GM23248 (cell line): Measurements from ENCODE around the gene NLGN4X. TPM values are rescaled to one million over a fixed set of nuclear protein-coding genes. Genes with fewer than 3 reads are reported as not detected.
"Not testable (repeated sequence)": the region's sequence is repeated elsewhere in the genome, so short reads cannot be mapped to it uniquely, and the experiment has no call there.

Experiments
- DNase-seq: peaks from one replicate; pipeline ENCODE4 v3.0.0-alpha.2; 2015
- H2AFZ ChIP-seq: fragments of 200-600 bp; sonication (generic); 2 replicates; pipeline ENCODE4 v1.6.1; 2016; ENCODE audit warnings: antibody characterized with exemption
- H3F3A ChIP-seq: fragments of 200-600 bp; sonication (generic); 2 replicates; pipeline ENCODE4 v1.6.1; 2016; ENCODE audit warnings: mild to moderate bottlenecking, antibody characterized with exemption, mixed run types; ENCODE audit not compliant: insufficient read depth
- H3K27ac ChIP-seq: fragments of 200-600 bp; sonication (generic); 2 replicates; pipeline ENCODE4 v1.5.1; 2016; ENCODE audit warnings: mild to moderate bottlenecking
- H3K27me3 ChIP-seq: fragments of 200-600 bp; sonication (generic); replicated peaks from 2 replicates; pipeline ENCODE4 v1.6.1; 2016; ENCODE audit warnings: mild to moderate bottlenecking; ENCODE audit not compliant: insufficient read depth
- H3K36me3 ChIP-seq: fragments of 200-600 bp; sonication (generic); 2 replicates; pipeline ENCODE4 v1.6.1; 2016; ENCODE audit warnings: low read depth, mild to moderate bottlenecking
- H3K4me1 ChIP-seq: fragments of 200-600 bp; sonication (generic); 2 replicates; pipeline ENCODE4 v1.6.1; 2016; ENCODE audit warnings: mild to moderate bottlenecking; ENCODE audit not compliant: insufficient read depth
- H3K4me2 ChIP-seq: fragments of 200-600 bp; sonication (generic); one replicate; pipeline ENCODE4 v1.6.1; 2016; ENCODE audit warnings: mild to moderate bottlenecking; ENCODE audit not compliant: unreplicated experiment
- H3K4me3 ChIP-seq: fragments of 200-600 bp; sonication (generic); 2 replicates; pipeline ENCODE4 v1.5.1; 2016; ENCODE audit warnings: mild to moderate bottlenecking
- H3K79me2 ChIP-seq: fragments of 200-600 bp; sonication (generic); 2 replicates; pipeline ENCODE4 v1.6.1; 2016; ENCODE audit warnings: mild to moderate bottlenecking; ENCODE audit not compliant: insufficient read depth
- H3K9ac ChIP-seq: fragments of 200-600 bp; sonication (generic); 2 replicates; pipeline ENCODE4 v1.6.1; 2016; ENCODE audit warnings: mild to moderate bottlenecking
- H3K9me2 ChIP-seq: fragments of 200-600 bp; sonication (generic); 2 replicates; pipeline ENCODE4 v1.6.1; 2016; ENCODE audit warnings: mixed run types, mild to moderate bottlenecking, moderate library complexity; ENCODE audit not compliant: insufficient read depth
- H3K9me3 ChIP-seq: fragments of 200-600 bp; sonication (generic); one replicate; pipeline ENCODE4 v1.6.1; 2017; ENCODE audit warnings: low read depth
- H4K20me1 ChIP-seq: fragments of 200-600 bp; sonication (generic); 2 replicates; pipeline ENCODE4 v1.6.0; 2016; ENCODE audit not compliant: insufficient read depth
- EZH2 ChIP-seq: fragments of 200-600 bp; sonication (generic); IDR thresholded peaks from 2 replicates; pipeline ENCODE4 v1.6.1; 2018; ENCODE audit warnings: antibody characterized with exemption, mild to moderate bottlenecking; ENCODE audit not compliant: insufficient read depth, poor library complexity, severe bottlenecking
- EZH2phosphoT487 ChIP-seq: fragments of 200-600 bp; sonication (generic); IDR thresholded peaks from 2 replicates; pipeline ENCODE4 v1.6.1; 2018; ENCODE audit warnings: antibody characterized with exemption, moderate library complexity, mild to moderate bottlenecking, low read depth; ENCODE audit not compliant: insufficient read depth
- WGBS, 2 experiments: methylation state at CpG; one replicate each; pipeline ENCODE4 v1.1.6; 2015 to 2017; ENCODE audit warnings: low lambda C conversion rate in 2 of 2, low coverage in 1 of 2; ENCODE audit errors: missing lambda C conversion rate in 2 of 2; 5-methylcytosine and 5-hydroxymethylcytosine counted together
- in situ Hi-C: fragments of 300-500 bp; cut with MboI; formaldehyde crosslinking; loops from 2 replicates; pipeline ENCODE4 v1.15.0; 2020
- polyA plus RNA-seq: library from polyadenylated mRNA; unstranded; fragments of >200 nt; fragmentation: Nextera tagmentation; extraction: Ambion mirVana; gene quantifications from 2 replicates; pipeline ENCODE4 v1.2.1, GENCODE V29; 2016
- total RNA-seq: library from RNA; depleted of rRNA; stranded (reverse); fragments of >200 nt; shearing (Covaris generic); gene quantifications from 2 replicates; pipeline ENCODE4 v1.2.3, GENCODE V29; 2014

The NLGN4X gene
- total and polyA plus RNA-seq, 2 experiments from 2014 or later: not detected

DNA sequence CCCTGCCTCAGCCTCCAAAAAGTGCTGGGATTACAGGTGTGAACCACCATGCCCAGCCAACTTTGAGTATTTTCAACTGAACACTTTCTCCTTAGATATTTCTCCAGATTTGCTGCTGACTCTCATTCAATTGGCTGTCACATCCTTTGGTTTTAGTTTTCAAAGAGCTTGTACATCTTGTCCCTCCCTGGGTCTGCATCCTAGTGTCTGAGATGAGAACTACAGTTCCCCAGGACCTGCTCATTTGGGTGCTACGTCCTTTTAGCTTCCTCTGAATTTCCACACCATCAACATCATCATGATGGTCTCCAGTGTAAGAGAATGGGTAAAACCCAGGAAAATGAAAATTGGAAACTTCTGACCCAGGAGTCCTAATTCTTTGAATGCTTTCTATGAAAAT, 312.9 kb downstream of the NLGN4X start:
- no peak overlapping the region for H3K4me2 ChIP-seq
- in situ Hi-C loops: no loop called here
- H3K4me1 ChIP-seq: no peaks in the 10 kb centered on the region
- no peak for DNase-seq
- no peaks in the 10 kb centered on the region for H3F3A ChIP-seq
- H3K27me3 ChIP-seq: no peaks in the 10 kb centered on the region
- no peak overlapping the region for H3K27ac ChIP-seq
- H3K9me2 ChIP-seq: no peaks in the 10 kb centered on the region
- H3K9me3 ChIP-seq: no peaks in the 10 kb centered on the region
- H2AFZ ChIP-seq: no peak overlapping the region
- 0% methylated on average over 1 of the region's 1 CpG for WGBS, 2 experiments
- TF ChIP-seq EZH2 (no peak), EZH2phosphoT487 (no peak)
- no peak overlapping the region for H3K9ac ChIP-seq
- H3K79me2 ChIP-seq: no peaks in the 10 kb centered on the region
- H4K20me1 ChIP-seq: no peaks in the 10 kb centered on the region
- no peaks in the 10 kb centered on the region for H3K36me3 ChIP-seq
- no peak overlapping the region for H3K4me3 ChIP-seq

DNA sequence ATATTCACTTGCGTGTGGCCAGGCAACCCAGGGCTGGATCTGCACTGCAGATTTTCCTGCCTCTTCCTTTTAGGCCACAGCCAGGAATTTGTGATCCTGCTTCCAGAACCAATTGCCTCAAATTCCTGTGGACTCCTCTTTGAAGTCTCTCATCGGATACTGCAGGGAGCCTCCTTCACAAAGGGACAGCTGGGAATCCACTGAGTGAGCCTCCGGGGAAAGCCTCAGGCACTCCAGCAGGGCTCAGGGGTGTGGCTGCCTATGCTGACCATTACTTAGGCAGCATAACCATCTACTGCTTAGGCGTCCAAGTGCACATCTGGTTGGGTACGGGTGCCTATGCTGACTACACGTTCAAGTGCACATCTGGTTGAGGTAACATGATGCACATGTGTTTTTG, 321.5 kb downstream of the NLGN4X start:
- H3K79me2 ChIP-seq: no peaks in the 10 kb centered on the region
- H3K9me3 ChIP-seq: no peaks in the 10 kb centered on the region
- TF ChIP-seq EZH2 (no peak), EZH2phosphoT487 (no peak)
- H3K4me1 ChIP-seq: no peaks in the 10 kb centered on the region
- 12 to 13% methylated on average over 5 of the region's 6 CpGs for WGBS, 2 experiments
- in situ Hi-C loops: no loop called here
- H3K27me3 ChIP-seq: no peaks in the 10 kb centered on the region
- H2AFZ ChIP-seq: no peak overlapping the region
- no peaks in the 10 kb centered on the region for H3F3A ChIP-seq
- no peak overlapping the region for H3K4me3 ChIP-seq
- H4K20me1 ChIP-seq: no peaks in the 10 kb centered on the region
- no peaks in the 10 kb centered on the region for H3K36me3 ChIP-seq
- DNase-seq: no peak
- H3K9me2 ChIP-seq: no peaks in the 10 kb centered on the region
- no peak overlapping the region for H3K27ac ChIP-seq
- no peak overlapping the region for H3K4me2 ChIP-seq
- no peak overlapping the region for H3K9ac ChIP-seq

DNA sequence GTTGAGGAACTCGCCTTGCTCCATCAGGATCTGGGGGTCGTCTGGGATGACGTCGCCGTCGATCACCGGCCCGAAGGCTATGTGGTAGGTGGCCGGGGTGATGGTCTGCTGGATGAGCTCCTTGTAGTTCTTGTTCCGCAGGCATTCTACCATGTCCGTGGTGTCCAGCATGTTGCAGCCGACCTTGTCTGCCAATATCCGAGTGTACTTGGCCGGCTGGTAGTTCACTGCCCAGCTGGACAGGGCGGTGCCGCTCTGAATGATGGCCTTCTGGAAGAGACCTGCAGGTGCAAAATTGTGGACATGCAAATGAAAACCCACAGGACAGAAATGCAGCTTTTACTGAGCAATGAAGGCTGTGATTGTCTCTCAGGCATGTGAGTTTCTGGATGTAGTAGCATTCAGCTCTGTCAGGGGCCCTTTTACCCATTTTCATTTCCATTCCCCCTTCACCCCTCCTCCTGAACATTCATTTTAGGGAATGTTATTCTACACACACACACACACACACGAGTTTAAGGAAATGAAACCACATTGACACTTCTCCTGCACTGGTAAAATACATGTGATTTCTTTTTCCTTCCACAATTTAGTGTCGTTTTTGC, 325.0 kb downstream of the NLGN4X start:
- H3K27ac ChIP-seq, DNase-seq, H3K9me3 ChIP-seq, H3K9ac ChIP-seq, H3K36me3 ChIP-seq, H3K4me2 ChIP-seq, H2AFZ ChIP-seq, in situ Hi-C loops, H3K4me1 ChIP-seq, H3K79me2 ChIP-seq, H3K4me3 ChIP-seq, H3K27me3 ChIP-seq, H3K9me2 ChIP-seq, H4K20me1 ChIP-seq, H3F3A ChIP-seq: not testable (repeated sequence)
- 59 to 64% methylated on average over 4 to 16 of the region's 18 CpGs for WGBS, 2 experiments

DNA sequence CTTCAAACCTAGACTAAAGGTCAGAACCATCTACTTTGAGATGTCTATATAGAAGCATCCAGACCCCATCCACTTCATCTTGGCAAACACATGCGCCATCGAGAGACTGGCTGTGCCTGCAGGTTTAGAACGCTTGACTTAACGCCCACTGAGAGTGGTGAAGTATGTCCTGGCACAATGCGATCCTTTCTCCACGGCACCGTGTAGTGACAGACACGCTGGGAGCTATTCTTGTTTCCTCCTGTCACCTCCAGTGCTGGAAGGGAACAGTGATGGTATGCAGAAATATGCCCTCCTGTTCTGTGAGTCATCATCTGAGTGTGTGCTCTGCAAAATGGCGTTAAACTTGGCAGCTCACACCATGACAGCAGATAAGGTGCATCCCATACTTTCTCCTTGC, 330.2 kb downstream of the NLGN4X start:
- 40 to 42% methylated on average over 7 to 9 of the region's 9 CpGs for WGBS, 2 experiments

DNA sequence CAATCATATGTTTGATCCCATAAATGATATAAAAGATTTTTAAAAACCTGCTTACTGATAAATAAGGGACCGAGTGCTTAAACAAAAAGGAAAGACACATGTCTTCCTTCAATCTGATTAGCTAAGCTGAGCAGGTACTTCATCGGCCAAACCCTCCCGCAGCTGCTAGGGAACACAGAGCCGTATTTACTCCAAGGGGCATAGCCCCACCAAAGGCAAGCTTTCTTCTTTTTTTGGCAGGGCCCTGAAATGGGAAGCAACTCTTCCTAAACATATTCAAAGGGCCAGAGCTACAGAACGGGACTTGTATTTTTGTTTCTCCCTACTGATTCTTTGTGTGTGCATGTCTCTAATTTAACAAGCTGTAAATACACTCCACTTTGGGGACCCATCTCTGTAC, 337.3 kb downstream of the NLGN4X start:
- no peaks in the 10 kb centered on the region for H3K4me1 ChIP-seq
- H3K9me3 ChIP-seq: no peaks in the 10 kb centered on the region
- no peak for DNase-seq
- H3K36me3 ChIP-seq: no peaks in the 10 kb centered on the region
- H3K4me2 ChIP-seq: no peak overlapping the region
- H2AFZ ChIP-seq: no peak overlapping the region
- no peaks in the 10 kb centered on the region for H3K27me3 ChIP-seq
- H3F3A ChIP-seq: no peaks in the 10 kb centered on the region
- TF ChIP-seq EZH2 (no peak), EZH2phosphoT487 (no peak)
- no peaks in the 10 kb centered on the region for H3K79me2 ChIP-seq
- in situ Hi-C loops: no loop called here
- no peaks in the 10 kb centered on the region for H3K9me2 ChIP-seq
- H3K9ac ChIP-seq: no peak overlapping the region
- no peaks in the 10 kb centered on the region for H4K20me1 ChIP-seq
- H3K27ac ChIP-seq: no peak overlapping the region
- H3K4me3 ChIP-seq: no peak overlapping the region
- WGBS, 2 experiments: 46% methylated on average over 4 to 5 of the region's 5 CpGs

More for the DNA sequence above, 330.2 kb downstream of the NLGN4X start:
- no peaks in the 10 kb centered on the region for H3K27me3 ChIP-seq
- in situ Hi-C loops: no loop called here
- H2AFZ ChIP-seq: no peak overlapping the region
- no peaks in the 10 kb centered on the region for H3K4me1 ChIP-seq
- TF ChIP-seq EZH2phosphoT487 (no peak), EZH2 (no peak)
- no peaks in the 10 kb centered on the region for H3K9me3 ChIP-seq
- no peaks in the 10 kb centered on the region for H3F3A ChIP-seq
- no peaks in the 10 kb centered on the region for H3K36me3 ChIP-seq
- H4K20me1 ChIP-seq: no peaks in the 10 kb centered on the region
- no peak overlapping the region for H3K27ac ChIP-seq
- no peak for DNase-seq
- H3K79me2 ChIP-seq: no peaks in the 10 kb centered on the region
- H3K9me2 ChIP-seq: no peaks in the 10 kb centered on the region
- no peak overlapping the region for H3K4me2 ChIP-seq
- H3K4me3 ChIP-seq: no peak overlapping the region
- H3K9ac ChIP-seq: no peak overlapping the region
